HG02852 (cell line): ENCODE results near the gene AUTS2.

ENCODE experiments used
- ATAC-seq: cut with Tn5 transposase; IDR thresholded peaks from one replicate; pipeline ENCODE4 v1.9.1; 2021; ENCODE audit warnings: mild to moderate bottlenecking, moderate library complexity; ENCODE audit not compliant: unreplicated experiment

The AUTS2 gene

DNA sequence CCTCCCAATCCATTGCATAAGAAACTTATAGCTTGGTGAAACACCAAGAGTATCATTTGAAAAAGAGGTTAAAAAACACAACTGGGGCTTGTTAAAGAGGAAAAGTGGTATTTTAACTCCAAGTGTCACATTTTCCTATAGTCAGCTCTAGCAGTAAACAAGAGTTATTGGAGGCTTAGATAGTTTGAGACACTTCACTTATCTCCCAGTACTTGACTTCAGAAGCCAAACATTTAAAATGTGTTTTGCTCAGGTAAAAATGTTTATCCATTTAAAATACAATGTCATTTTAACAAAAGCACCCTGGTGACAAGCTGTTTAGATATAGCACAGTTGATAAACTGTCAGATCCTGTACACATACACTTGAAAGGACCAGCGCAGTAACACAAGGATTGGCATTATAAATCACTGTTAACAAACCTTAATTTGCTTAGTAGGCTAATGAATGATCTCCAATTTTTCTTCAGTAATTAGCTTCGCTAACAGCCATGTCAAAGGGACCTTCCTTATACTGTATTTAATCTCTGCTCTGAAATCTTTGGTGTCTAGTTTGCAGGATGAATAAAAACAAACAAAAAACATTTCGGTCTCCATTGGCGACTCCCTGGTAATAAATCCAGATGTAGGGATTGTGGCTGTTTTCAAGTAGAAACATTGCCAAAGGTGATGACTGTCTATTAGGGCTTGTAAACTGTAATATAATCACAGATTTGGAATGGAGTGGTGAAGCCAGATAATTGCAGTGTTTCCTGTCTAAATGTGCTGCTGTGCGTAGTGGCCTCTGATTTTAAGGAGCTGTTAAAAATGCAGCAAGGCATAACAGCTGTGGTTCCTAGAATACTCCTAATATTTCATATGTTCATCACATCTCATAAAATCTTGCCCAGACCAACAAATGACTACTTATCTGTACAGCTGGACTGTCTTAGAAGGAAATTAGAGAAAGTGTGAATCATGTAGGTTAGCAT, 545.1 kb downstream of the AUTS2 start:
- no peak for ATAC-seq

DNA sequence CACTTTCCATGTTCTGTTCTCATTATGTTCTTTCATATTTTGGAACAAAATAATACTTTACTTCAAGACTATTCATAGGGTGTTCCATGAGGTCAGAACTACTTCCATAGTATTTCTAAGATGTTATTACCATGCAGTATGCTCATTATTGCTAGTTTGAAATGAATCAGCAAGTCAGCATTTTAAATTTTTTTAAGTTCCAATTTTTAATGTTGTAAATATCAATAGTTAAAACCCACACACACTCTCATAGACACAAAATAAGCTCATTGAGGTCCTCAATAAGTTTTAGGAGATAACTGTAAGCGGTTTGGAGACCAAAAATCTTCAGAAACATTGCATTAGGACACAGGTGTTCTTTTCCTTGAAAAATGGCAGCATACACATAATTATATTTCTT, 550.7 kb downstream of the AUTS2 start:
- ATAC-seq, result no peak

DNA sequence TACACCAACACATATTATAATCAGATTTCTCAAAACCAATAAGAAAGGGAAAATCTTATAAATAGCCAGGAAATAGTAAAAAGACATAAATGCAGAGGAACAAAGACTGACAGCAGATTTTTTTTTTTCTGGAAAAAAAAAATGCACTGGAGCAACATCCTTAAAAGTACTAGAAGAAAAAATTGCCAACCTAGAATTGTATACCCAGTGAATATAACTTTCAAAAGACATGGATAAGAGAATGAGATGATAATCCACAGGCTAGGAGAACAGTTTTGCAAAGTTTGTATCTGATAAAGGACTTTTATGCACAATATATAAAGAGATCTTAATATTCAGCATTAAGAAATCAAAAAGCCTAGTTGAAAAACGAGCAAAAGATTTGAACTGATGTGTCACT, 554.0 kb downstream of the AUTS2 start:
- ATAC-seq, result no peak

DNA sequence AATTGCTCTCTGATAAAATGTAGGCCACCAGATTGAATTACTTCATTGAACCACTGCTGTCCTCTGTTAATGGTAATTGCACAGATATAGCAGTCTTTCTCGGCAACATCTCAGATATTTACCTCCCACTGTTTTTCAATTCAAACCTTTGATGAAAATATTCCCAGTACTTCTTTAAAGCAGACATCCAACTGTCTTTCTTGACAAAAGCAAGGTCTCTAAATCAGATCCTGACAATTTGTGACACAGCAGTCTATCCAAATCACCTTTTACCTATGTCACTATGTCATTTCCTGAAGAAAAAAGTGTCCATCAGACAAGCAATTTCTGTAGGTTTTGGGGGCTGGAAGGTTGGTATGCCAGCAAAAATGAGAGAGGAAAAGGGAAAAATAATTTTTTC, 555.7 kb downstream of the AUTS2 start:
- ATAC-seq, result no peak

DNA sequence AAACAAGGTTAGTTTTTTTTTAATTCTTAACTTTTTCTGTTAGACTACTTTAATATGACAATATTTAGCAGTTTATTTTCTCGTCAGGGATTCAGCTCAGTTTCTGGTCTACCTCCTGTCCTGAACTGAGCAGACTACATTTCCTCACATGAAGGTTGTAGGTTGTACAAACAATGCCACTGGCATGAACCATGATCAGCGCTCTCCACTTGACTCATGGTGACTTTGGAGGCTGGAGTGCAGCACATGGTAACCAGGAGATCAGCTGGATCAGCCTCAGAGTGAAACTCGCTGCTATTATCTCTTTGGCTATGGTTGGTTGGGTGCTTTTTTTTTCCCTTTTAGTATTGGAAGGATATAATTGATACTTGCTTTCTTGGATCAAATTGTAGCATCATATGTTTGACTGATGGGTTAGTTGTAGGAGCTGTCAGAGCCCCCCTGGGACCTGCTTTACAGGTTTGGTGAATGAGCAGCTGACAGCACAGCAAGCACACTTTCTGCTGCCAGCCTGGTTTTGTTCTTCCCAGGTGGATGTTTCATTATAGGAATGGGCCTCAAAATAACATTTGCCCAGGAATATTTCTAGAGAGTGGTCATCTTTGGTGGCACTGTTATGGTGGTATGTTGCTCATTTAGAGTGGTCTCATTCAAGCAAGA, 556.4 kb downstream of the AUTS2 start:
- no peak for ATAC-seq

DNA sequence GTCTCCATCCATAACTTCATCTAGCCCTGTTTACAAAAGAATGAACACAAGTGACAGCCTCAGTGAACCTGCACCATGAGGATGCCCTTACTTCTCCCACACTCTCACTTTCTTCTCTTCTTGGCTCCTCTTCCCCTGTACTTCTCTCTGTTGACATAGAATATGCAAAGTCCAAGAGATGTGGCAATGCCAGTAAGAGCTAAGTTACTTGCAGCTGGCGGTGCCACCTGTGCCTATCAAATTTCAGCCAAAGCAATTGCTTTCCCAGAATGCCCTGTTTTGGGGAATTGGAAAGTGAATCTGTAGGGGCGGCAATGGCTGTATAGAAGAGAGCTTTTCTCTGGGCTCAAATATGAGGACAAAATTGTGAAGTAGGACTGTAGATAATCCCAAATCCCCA, 557.8 kb downstream of the AUTS2 start:
- no peak for ATAC-seq

DNA sequence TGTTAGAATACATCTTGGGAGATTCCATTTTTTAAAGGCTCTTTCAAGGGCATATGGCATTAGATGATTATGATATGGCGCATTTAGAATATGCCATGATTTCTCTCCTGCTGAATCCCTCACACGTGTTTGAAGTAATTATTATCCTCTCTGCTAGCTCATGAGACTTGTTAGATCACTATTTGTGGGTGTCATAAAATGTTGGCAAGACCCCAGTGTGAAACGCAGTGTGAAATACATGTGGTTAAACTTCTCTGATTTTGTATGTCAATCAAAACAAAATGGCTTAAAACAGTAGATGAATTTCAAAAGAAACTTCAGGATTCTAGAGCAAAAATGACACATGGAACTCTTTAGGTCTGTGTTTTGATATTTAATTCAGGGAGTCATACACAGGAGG, 560.8 kb downstream of the AUTS2 start:
- ATAC-seq, result no peak

DNA sequence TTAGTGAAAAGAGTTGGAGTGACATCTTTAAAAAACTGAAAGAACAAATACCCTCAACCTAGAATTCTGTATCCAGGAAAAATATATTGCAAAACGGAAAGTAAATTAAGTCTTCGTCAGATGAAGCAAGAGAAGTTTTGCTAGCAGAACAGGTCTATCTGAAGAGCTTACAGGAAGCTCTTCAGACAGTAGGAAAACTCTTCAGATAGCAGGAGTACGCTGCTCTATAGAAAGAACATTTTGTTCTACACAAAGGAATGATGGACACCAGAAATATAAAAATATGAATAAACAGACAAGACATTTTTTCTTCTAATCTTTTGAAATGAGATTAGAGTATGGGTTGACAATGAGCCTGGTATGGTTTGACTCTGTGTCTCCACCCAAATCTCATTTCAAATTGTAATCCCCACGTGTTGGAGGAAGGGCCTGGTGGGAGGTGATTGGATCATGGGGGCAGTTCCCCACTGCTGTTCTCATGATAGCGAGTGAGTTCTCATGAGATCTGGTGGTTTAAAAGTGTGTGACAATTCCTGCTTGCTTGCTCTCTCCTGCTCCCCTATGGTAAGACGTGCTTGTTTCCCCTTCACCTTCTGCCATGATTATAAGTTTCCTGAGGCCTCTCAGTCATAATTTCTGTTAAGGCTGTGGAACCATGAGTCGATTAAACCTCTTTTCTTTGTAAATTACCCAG, 567.3 kb downstream of the AUTS2 start:
- no peak for ATAC-seq

DNA sequence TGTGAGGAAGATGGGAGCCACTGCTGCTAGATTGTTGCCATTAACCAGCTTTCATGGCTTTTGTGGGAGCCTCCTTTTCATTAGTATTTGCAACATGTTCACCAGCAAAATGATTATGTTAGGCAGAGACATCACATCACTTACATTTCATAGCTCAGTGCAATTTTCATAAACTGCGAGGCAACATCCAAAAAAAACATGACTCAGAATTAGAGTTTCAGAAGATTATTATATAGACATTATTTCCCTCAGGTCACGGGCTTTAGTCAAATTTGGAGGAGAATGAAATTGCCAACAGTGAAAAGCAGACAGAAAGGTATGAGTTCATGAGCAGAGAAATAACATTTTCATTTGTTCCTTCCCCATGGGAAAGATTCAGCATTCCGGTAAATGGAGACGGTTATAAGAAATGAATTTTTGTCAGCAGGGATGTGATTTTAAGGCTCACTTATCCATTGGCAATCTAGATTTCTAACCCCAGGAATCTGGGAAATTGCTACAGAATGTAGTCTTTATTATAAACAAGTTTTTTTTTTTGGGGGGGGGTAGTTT, 573.2 kb downstream of the AUTS2 start:
- ATAC-seq, result no peak

DNA sequence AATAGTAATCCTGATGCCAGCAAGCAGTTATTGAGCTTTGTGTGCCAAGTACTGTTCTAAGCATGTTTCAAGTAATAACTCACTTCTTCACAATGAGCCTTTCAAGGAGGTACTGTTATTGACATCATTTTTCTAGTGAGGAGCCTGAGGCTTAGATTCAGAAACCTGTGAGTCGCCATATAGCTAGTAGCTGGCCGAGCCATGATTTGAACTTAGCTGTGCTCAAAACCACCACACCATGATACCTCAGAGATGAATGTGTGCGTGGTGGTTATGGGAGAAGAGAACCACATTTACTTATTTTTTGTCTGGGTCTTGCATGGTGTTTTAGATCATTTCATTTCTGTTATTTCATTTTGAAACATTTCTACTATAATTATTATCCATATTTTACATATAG, 578.9 kb downstream of the AUTS2 start:
- ATAC-seq, result peak; percentile 17

DNA sequence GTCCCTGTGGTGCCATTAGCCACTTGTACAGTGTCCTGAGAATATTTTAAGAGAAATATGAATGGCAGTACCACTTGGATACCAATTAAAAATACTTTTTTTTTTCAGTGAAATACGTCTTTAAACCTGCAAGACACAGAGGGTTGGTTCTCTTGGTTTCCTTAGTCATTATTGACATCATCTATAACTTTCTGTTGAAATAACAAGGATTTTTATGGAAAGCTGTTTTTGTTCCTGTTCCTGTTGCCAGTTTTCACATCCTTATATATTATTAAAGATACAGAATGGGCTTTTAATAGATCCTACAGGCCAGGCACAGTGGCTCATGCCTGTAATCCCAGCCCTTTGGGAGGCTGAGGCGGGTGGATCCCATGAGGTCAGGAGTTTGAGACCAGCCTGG, 579.9 kb downstream of the AUTS2 start:
- ATAC-seq, result no peak

DNA sequence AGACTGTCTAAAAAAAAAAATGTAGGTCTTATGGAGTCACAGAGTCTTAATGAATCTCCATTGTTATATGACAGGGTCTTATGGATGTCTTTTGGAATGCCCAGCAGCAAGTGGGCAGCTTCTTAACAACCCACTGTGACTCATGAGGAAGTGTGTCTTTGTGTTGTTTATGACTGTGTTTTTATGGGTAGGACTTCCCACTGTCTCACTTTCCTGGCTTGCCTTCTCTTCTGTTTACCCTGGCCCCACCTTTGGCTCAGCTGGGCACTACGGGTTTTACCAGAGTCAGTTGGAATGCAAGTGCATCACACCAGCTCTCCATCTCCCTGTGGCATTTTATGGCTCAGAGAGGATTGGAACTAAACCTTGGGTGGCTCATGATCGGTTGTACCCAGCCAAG, 580.5 kb downstream of the AUTS2 start:
- ATAC-seq, result no peak

DNA sequence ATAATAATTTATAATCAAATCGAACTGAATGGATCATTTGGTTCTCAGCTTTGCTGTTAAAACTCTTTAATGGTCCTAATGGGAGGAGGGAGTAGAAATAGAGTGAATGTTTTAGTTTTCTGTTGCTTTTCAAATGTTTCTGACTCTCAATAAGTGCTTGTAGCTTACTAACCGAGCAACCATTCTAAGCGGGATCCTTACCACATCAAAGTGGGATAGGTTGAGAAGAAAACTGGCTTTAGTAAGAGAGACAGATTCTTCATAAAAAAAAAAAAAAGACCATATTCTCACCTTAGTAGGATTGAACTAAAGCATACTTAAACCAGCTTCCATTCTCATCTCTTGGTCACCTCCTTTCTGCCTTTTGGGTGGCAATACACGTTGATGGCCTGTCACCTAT, 584.2 kb downstream of the AUTS2 start:
- no peak for ATAC-seq

DNA sequence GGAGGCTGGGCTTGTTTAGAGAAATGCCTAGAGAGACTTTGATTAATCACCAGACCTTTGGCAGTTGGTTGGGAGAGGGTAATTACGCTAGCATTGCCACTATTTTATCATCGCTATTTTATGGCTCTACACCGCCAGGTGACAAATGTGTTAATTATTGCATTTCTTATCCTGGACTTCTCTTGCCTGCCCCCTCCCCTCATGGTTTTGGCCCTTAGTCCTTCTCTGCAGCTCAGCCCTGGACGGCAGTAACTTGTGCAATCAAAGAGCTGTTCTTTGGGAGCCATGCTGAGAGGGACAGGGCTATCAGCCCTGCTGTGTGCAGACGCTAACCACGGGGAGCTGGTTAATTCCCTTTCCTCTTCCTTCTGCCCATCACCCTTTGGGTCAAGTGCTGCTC, 585.0 kb downstream of the AUTS2 start:
- ATAC-seq, result no peak

DNA sequence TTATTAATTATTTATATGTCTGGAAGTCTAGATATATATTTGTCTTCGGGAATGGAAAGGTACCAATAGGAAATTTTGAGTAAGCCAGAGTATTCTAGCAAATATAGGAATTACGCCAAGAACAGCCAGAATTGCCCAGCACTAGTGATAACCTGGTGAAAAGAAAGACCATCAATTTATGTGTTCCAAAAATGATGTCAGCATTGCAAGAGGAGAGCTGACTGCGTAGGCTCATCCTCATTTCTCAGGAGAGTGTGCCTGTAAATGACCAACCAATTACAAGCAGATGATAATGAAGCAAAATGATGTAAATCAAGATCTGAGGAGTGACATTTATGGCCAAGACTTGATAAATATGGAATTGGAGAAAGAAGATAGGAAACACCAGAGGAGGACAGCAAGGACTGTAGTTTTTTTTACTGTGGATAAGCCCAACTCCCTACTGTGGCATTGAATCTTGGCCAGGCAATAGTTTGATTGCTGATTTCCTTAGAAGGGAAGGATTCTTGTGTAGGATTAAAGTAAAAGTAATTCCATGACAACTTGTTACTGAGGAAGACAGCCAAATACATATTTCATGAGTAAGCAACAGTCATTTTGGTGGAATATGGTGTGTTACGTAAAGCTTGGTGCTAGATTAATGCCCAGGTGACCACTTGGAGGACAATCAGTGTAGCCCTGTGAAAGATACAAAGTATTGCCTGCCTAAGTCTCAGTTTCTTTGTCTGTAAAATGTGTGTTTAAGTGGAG, 590.8 kb downstream of the AUTS2 start:
- ATAC-seq, result no peak

DNA sequence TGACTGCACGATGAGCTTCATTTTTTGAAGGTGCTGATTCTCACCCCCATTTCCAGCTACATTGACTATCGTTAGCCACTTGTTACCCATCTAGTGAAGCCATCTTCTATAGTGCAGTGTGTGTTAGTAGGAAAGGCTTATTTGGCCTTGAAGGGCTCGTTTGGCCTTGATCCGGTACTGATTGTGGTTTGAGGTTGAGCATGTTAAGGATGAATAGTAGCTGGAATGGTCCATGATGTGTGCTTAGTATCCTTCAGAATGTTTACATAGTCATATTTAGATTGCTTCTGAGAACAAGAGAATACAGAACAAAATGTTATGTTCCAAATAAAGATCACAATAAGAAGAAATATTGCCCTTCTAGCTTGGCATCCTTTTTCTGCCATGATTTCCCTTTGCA, 591.5 kb downstream of the AUTS2 start:
- no peak for ATAC-seq

DNA sequence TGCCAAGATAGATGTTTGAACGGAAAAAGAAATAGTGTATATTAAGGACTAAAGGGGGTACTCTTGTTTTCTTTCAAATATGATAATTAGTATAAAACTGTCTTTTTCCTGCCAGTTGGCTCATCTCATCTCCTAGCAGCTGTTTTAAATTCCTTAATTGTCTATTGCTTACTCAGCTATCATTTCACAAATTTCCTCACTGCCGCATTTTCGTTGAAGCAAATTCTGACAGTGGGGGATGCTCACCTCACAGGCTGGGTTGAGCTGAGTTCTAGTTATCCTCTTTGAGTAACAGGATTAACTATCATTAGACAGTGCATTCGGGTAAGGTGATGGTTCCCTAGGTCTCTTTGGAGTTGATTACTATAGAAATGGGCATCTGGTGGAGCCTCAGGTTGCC, 592.0 kb downstream of the AUTS2 start:
- ATAC-seq, result no peak

DNA sequence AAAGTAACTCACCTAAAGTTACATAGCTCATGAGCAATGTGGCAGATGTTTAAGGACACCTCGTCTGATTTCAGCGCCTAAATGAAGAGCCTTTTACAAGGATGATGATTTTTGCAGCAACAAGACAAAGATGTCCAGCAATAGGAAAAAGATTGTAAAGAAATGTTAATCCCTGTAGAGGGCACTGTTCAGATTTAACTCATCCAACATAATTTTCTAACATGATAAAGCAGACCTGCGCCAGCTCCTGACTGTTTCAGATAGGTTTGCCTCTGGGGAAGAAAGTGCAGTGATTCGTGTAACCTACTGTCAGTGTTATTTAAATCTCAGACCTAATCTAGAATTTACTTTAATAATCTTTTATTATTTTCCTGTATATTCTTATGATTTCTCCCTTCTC, 595.2 kb downstream of the AUTS2 start:
- ATAC-seq, result no peak

DNA sequence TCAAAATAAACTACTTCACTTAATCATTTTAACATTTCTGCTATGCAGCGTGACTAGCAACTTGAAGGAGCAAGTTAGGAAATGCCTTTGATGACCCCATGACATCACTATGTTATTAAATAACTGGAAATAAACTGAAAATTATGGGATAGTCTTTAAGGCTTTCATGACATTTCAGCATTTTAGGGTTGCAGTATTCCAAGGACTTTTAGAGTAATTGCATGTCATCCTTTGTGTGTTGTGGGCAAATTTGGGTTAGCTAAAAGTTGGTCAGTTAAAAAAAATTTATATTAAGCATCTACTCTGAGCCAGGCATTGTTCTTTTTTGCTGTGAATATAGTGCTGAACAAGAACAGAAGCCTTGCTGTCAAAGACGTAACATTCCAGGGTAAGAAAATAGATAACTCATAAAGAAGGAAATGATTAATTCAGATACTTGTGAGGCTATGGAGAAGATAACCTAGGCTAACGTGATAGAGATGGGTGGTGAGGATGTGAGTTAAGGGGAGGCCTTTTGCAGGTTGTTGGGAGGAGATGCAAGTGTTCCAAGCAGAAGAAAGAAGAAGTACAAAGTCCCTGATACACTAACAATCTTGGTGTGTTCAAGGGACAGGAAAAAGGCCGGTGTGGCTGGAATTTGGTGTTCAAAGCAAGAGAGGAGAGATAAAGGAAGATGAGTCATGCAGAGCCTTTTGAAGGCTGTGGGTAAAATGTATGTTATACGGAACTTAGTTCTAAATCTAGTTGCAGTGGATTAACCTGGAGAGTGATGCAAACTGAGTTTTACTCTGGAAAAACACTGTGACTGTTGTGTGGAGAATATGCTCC, 610.2 kb downstream of the AUTS2 start:
- no peak for ATAC-seq
